GM18951 (cell line): ENCODE data around the gene ENTPD3.

ENCODE experiments used
- POLR2A ChIP-seq: IDR thresholded peaks from 4 replicates; pipeline ENCODE4 v1.6.1; 2011; ENCODE audit warnings: mild to moderate bottlenecking; ENCODE audit not compliant: insufficient read length, insufficient read depth; ENCODE audit errors: extremely low read depth
- in situ Hi-C: fragments of 300-500 bp; cut with MboI; formaldehyde crosslinking; loops from one replicate; pipeline ENCODE4 v1.12.0; 2022; ENCODE audit warnings: low sequenced_read_pairs, mixed read lengths, inconsistent platforms; ENCODE audit not compliant: unreplicated experiment

Gene ENTPD3

GRCh38 chr3:40387001-40387894 lies at the start of gene ENTPD3:
TSS of gene ENTPD3 (plus strand) at chr3:40387184. CDS start at chr3:40388058, 874 bp downstream.
- in situ Hi-C loops, result no loop called here
- TF ChIP-seq POLR2A, result no peak

GRCh38 chr3:40339871-40340270 lies 47.1 kb upstream of the ENTPD3 start:
- in situ Hi-C loops, result loop anchor here (25.0 kb wide), 2 partner anchors 222 to 1547 kb away; no protein-coding TSS in a partner anchor
- TF ChIP-seq POLR2A, result no peak

GRCh38 chr3:40340541-40341170 lies 46.3 kb upstream of the ENTPD3 start:
- in situ Hi-C loops, result loop anchor here (25.0 kb wide), 2 partner anchors 222 to 1547 kb away; no protein-coding TSS in a partner anchor
- TF ChIP-seq POLR2A, result no peak

GRCh38 chr3:40341671-40342070 lies 45.3 kb upstream of the ENTPD3 start:
- in situ Hi-C loops, result loop anchor here (25.0 kb wide), 2 partner anchors 221 to 1546 kb away; no protein-coding TSS in a partner anchor
- no peak for TF ChIP-seq POLR2A

GRCh38 chr3:40350529-40350928 lies 36.5 kb upstream of the ENTPD3 start:
- TF ChIP-seq POLR2A, result no peak
- in situ Hi-C loops, result no loop called here

- in situ Hi-C loops, result no loop called here
- no peak for TF ChIP-seq POLR2A
Measured at GRCh38 chr3:40355410-40355809, 31.6 kb upstream of the ENTPD3 start.

- TF ChIP-seq POLR2A, result no peak
- in situ Hi-C loops, result no loop called here
Measured at GRCh38 chr3:40358454-40358853, 28.5 kb upstream of the ENTPD3 start.

GRCh38 chr3:40363674-40364073 lies 23.3 kb upstream of the ENTPD3 start:
- in situ Hi-C loops, result no loop called here
- TF ChIP-seq POLR2A, result no peak

- TF ChIP-seq POLR2A, result no peak
- in situ Hi-C loops, result no loop called here
Measured at GRCh38 chr3:40366203-40367162, 20.5 kb upstream of the ENTPD3 start.

- TF ChIP-seq POLR2A, result no peak
- in situ Hi-C loops, result no loop called here
Measured at GRCh38 chr3:40369716-40370115, 17.3 kb upstream of the ENTPD3 start.

- no peak for TF ChIP-seq POLR2A
- in situ Hi-C loops, result no loop called here
Measured at GRCh38 chr3:40377822-40378221, 9.2 kb upstream of the ENTPD3 start.

GRCh38 chr3:40379674-40380306 lies 7.2 kb upstream of the ENTPD3 start:
- in situ Hi-C loops, result no loop called here
- TF ChIP-seq POLR2A, result no peak

GRCh38 chr3:40381904-40382616 lies 4.9 kb upstream of the ENTPD3 start:
- no peak for TF ChIP-seq POLR2A
- in situ Hi-C loops, result no loop called here
